SH-SY5Y (cell line): ENCODE measurements around the gene METAP2.

Experiments used
- GATA2 ChIP-seq: IDR thresholded peaks from 2 replicates; pipeline ENCODE4 v1.6.1; 2011; ENCODE audit warnings: mild to moderate bottlenecking, low read depth, low read length
- GATA3 ChIP-seq: IDR thresholded peaks from 2 replicates; pipeline ENCODE4 v1.6.1; 2011; ENCODE audit warnings: low read depth, mild to moderate bottlenecking, low read length, moderate library complexity

DNA sequence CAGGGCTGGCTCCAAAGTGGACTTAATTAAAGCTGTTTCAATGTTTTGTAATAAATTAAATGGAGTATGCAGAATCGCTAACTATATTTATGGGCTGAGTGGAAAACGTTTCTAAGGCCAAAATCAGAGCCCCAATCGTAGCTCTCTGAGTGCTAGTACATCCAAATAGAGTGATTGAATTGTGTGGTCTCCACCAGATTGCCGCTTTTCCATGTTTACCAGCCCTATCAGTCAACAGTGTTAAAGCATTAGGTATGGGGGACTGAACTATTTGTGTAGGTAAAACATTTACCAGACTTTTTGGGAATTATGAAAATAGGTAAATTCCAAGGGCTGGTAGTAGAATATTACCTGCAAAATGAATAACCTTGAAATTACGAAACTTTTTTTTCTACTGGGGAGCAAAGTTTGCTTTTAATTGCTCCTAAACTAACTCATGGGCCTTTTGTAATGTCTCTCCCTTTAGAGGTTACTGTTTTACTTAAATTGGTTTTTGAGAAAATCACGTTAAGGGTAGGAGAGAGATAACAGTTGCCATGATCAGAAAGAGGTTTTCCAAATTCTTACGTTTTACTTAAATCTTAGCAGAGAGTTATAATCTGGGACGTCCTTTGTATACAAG lies 28.0 kb upstream of the METAP2 start:
- TF ChIP-seq GATA3: no peak
- no peak for TF ChIP-seq GATA2
